Astrocyte (in vitro differentiated cells and primary cell): ENCODE measurements around the gene LTB4R. TPM values are rescaled to one million over a fixed set of nuclear protein-coding genes. Genes with fewer than 3 reads are reported as not detected.

ENCODE experiments used
- DNase-seq: peaks from one replicate; pipeline ENCODE4 v3.0.0-alpha.2; 2010; ENCODE audit warnings: low read depth
- FAIRE-seq: peaks from 2 replicates; lab custom pipeline; 2011; peaks lifted over from hg19 to GRCh38; lab: Jason Lieb, UNC
- H2AFZ ChIP-seq: 2 replicates; pipeline ENCODE4 v1.6.0; 2012; ENCODE audit warnings: low read depth, low read length, inconsistent platforms
- H3K27ac ChIP-seq: 2 replicates; pipeline ENCODE4 v1.5.1; 2011; ENCODE audit warnings: low read depth, low read length, inconsistent platforms
- H3K27me3 ChIP-seq: 2 replicates; pipeline ENCODE4 v1.6.0; 2011; ENCODE audit warnings: low read length, inconsistent platforms; ENCODE audit not compliant: insufficient read depth
- H3K36me3 ChIP-seq: 2 replicates; pipeline ENCODE4 v1.5.1; 2011; ENCODE audit warnings: low read length, inconsistent platforms; ENCODE audit not compliant: insufficient read depth
- H3K4me1 ChIP-seq: 2 replicates; pipeline ENCODE4 v1.5.1; 2011; ENCODE audit warnings: low read length, inconsistent platforms; ENCODE audit not compliant: insufficient read depth
- H3K4me2 ChIP-seq: 2 replicates; pipeline ENCODE4 v1.6.0; 2012; ENCODE audit warnings: low read length, inconsistent platforms
- H3K4me3 ChIP-seq: 2 replicates; pipeline ENCODE4 v1.5.1; 2011; ENCODE audit warnings: low read depth, mild to moderate bottlenecking, low read length, inconsistent platforms; ENCODE audit not compliant: insufficient read depth
- H3K79me2 ChIP-seq: 2 replicates; pipeline ENCODE4 v1.6.0; 2012; ENCODE audit warnings: mild to moderate bottlenecking, low read length, inconsistent platforms; ENCODE audit not compliant: insufficient read depth
- H3K9ac ChIP-seq: 2 replicates; pipeline ENCODE4 v1.6.0; 2012; ENCODE audit warnings: mild to moderate bottlenecking, low read length, inconsistent platforms
- H3K9me3 ChIP-seq: 2 replicates; pipeline ENCODE4 v1.5.1; 2012; ENCODE audit warnings: low read depth, mild to moderate bottlenecking, low read length, inconsistent platforms; ENCODE audit not compliant: insufficient read depth
- H4K20me1 ChIP-seq: 2 replicates; pipeline ENCODE4 v1.6.0; 2012; ENCODE audit warnings: low read length, inconsistent platforms; ENCODE audit not compliant: insufficient read depth
- H3K27ac Mint-ChIP-seq: one replicate; pipeline ENCODE4 v1.8.0; 2021; ENCODE audit warnings: mild to moderate bottlenecking, mixed read lengths; ENCODE audit not compliant: unreplicated experiment
- H3K27me3 Mint-ChIP-seq: one replicate; pipeline ENCODE4 v1.8.0; 2021; ENCODE audit warnings: low read depth, mixed read lengths; ENCODE audit not compliant: unreplicated experiment
- H3K36me3 Mint-ChIP-seq: one replicate; pipeline ENCODE4 v1.8.0; 2021; ENCODE audit warnings: low read depth, mixed read lengths; ENCODE audit not compliant: unreplicated experiment
- H3K4me1 Mint-ChIP-seq: one replicate; pipeline ENCODE4 v1.8.0; 2021; ENCODE audit warnings: low read depth, mixed read lengths; ENCODE audit not compliant: unreplicated experiment
- H3K4me3 Mint-ChIP-seq: one replicate; pipeline ENCODE4 v1.8.0; 2021; ENCODE audit warnings: mild to moderate bottlenecking, moderate library complexity, mixed read lengths; ENCODE audit not compliant: unreplicated experiment
- H3K9me3 Mint-ChIP-seq: one replicate; pipeline ENCODE4 v1.8.0; 2021; ENCODE audit warnings: mild to moderate bottlenecking, mixed read lengths; ENCODE audit not compliant: unreplicated experiment
- EZH2 ChIP-seq: IDR thresholded peaks from 2 replicates; pipeline ENCODE4 v1.6.1; 2012; ENCODE audit warnings: mild to moderate bottlenecking, low read length, inconsistent platforms; ENCODE audit not compliant: insufficient read depth
- total RNA-seq: library from RNA; stranded (reverse); gene quantifications from 2 replicates; pipeline ENCODE4 v1.2.1, GENCODE V29; 2021
- TF ChIP-seq, protein P1 (sequence below): IDR thresholded peaks from 2 replicates; pipeline ENCODE4 v1.5.1; 2011; ENCODE audit warnings: low read depth, mild to moderate bottlenecking, inconsistent platforms, low read length, moderate library complexity; ENCODE audit not compliant: insufficient read depth

The LTB4R gene
- total RNA-seq, 1 donor from 2014 or later, result 5.5 TPM

DNA sequence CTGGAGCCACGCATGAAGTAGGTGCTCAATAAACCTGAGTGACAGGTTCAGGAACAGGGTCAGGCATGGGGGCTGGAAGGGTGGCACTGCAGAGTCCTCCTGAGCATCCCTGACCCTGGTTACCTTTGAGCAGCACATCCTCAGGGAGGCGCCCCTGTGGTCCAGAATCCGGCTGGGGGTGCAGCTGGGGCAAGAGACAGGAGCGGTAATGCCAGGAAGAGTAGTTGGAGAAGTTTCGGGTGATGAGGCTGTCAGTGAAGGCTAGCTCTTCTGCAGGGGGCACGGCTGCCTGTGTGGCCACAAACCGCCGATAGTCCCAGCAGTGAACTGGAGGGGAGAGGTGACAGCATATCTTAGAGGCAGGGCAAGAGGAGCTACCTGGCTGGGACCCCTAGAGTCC, 41.9 kb upstream of the LTB4R start:
- Histone ChIP-seq H3K27ac (no peak overlapping the region), H3K4me2 (no peak overlapping the region), H3K36me3 (peaks cover 7% of the 10 kb centered on the region), H3K4me1 (peaks cover 5% of the 10 kb centered on the region), H2AFZ (no peak overlapping the region), H3K9me3 (no peaks in the 10 kb centered on the region), H3K27me3 (no peaks in the 10 kb centered on the region), H4K20me1 (no peaks in the 10 kb centered on the region), H3K9ac (no peak overlapping the region), H3K4me3 (no peak overlapping the region), H3K79me2 (no peaks in the 10 kb centered on the region)
- DNase-seq (no peak), FAIRE-seq (no peak)
- Mint-ChIP-seq H3K36me3 (peaks cover 29% of the 10 kb centered on the region), H3K4me1 (peaks cover 7% of the 10 kb centered on the region), H3K27me3 (no peaks in the 10 kb centered on the region), H3K9me3 (no peaks in the 10 kb centered on the region), H3K4me3 (no peak overlapping the region), H3K27ac (no peak overlapping the region)
- TF ChIP-seq, protein P1, sequence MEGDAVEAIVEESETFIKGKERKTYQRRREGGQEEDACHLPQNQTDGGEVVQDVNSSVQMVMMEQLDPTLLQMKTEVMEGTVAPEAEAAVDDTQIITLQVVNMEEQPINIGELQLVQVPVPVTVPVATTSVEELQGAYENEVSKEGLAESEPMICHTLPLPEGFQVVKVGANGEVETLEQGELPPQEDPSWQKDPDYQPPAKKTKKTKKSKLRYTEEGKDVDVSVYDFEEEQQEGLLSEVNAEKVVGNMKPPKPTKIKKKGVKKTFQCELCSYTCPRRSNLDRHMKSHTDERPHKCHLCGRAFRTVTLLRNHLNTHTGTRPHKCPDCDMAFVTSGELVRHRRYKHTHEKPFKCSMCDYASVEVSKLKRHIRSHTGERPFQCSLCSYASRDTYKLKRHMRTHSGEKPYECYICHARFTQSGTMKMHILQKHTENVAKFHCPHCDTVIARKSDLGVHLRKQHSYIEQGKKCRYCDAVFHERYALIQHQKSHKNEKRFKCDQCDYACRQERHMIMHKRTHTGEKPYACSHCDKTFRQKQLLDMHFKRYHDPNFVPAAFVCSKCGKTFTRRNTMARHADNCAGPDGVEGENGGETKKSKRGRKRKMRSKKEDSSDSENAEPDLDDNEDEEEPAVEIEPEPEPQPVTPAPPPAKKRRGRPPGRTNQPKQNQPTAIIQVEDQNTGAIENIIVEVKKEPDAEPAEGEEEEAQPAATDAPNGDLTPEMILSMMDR, result no peak
- no peak for TF ChIP-seq EZH2

DNA sequence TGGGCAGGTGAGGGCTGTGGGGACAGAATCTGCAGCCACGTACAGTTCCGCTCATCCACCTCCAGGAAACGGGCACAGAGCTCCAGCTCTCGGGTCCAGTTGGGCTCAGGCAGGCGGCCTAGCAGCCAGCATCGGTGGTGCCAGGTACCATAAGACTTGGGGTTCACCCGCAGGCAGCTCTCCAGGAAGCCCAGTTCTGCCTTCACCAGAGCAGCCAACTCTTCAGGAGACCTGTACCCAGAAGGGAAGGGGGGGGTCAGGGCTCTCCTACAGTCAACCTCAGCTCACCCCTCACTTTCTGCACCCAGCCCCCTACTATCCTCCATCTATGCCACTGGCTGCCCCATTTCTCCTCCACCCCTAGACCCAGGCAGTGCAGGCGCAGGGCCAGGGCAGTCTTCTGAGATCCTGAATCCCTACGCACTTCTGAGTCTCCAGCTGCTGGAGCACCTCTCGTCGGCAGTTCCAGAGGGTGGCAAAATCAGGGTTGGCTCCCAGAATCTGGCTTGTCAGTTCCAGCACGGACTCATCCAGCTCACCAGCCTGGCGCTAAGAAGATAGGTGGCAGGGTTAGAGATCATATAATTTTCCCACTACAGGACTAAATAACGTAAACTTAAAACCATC, 41.3 kb upstream of the LTB4R start:
- FAIRE-seq (no peak), DNase-seq (no peak)
- no peak for TF ChIP-seq EZH2
- TF ChIP-seq, protein P1, result no peak
- H3K36me3 ChIP-seq, result peaks cover 7% of the 10 kb centered on the region
- H3K4me3 ChIP-seq, result no peak overlapping the region
- no peak overlapping the region for H3K27ac ChIP-seq
- H4K20me1 ChIP-seq, result no peaks in the 10 kb centered on the region
- peaks cover 28% of the 10 kb centered on the region for H3K36me3 Mint-ChIP-seq
- H3K9ac ChIP-seq, result no peak overlapping the region
- no peaks in the 10 kb centered on the region for H3K9me3 ChIP-seq
- H3K4me3 Mint-ChIP-seq, result peak overlapping the region; percentile 92
- no peaks in the 10 kb centered on the region for H3K9me3 Mint-ChIP-seq
- no peak overlapping the region for H3K4me2 ChIP-seq
- H3K4me1 Mint-ChIP-seq, result peaks cover 7% of the 10 kb centered on the region
- H2AFZ ChIP-seq, result no peak overlapping the region
- no peak overlapping the region for H3K27ac Mint-ChIP-seq
- no peaks in the 10 kb centered on the region for H3K27me3 Mint-ChIP-seq
- H3K79me2 ChIP-seq, result no peaks in the 10 kb centered on the region
- H3K27me3 ChIP-seq, result no peaks in the 10 kb centered on the region
- peaks cover 5% of the 10 kb centered on the region for H3K4me1 ChIP-seq

DNA sequence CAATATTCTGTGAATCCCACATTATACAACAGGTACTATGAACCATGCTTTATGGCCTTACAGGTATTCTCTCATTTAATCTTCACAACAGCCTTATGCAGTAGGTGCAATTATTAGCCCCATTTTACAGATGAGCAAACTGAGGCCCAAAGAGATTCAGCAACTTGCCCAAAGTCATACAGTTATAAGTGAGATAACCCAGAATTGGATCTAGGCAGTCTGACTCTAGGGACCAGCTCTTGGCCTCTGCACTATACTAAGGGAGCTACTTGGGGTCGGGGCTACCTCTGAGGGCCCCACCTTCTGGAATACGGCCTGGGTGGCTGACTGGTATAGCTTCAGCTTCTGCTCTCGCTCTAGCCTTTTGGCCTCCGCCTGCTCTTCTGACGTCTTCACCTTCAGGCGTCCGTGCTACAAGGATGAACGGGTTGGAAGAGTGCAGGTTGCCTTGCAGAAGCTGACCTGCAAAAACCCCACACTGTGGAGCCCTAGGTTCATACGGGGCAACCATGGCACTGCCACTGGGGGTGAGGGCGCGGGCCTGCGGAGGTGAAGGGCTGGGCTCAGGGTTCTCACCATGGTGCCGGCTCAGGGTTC, 40.7 kb upstream of the LTB4R start:
- Histone ChIP-seq H3K4me2 (peak overlapping the region; percentile 94), H3K27me3 (no peaks in the 10 kb centered on the region), H3K36me3 (peaks cover 7% of the 10 kb centered on the region), H4K20me1 (no peaks in the 10 kb centered on the region), H3K4me1 (peaks cover 5% of the 10 kb centered on the region), H2AFZ (peak overlapping the region; percentile 93), H3K79me2 (no peaks in the 10 kb centered on the region), H3K4me3 (peak overlapping the region; percentile 82), H3K9me3 (no peaks in the 10 kb centered on the region), H3K9ac (peak overlapping the region; percentile 94), H3K27ac (peak overlapping the region; percentile 92)
- H3K27me3 Mint-ChIP-seq, result no peaks in the 10 kb centered on the region
- no peak for FAIRE-seq
- peaks cover 25% of the 10 kb centered on the region for H3K36me3 Mint-ChIP-seq
- H3K9me3 Mint-ChIP-seq, result no peaks in the 10 kb centered on the region
- DNase-seq, result no peak
- peak overlapping the region; percentile 92 for H3K4me3 Mint-ChIP-seq
- H3K27ac Mint-ChIP-seq, result peak overlapping the region; percentile 93
- TF ChIP-seq EZH2, result no peak
- TF ChIP-seq, protein P1, result no peak
- peaks cover 7% of the 10 kb centered on the region for H3K4me1 Mint-ChIP-seq
